ENCODE data around the gene ROBO1.

Gene ROBO1

GRCh38 chr3:78860567-78860966 lies 907.2 kb downstream of the ROBO1 start:
- no peak overlapping the region for H3K9ac ChIP-seq (ENCODE audit: low read length)
- no peaks in the 10 kb centered on the region for H3K36me3 ChIP-seq (ENCODE audit: low read length)
- no peaks in the 10 kb centered on the region for H3K27me3 ChIP-seq (ENCODE audit: low read length)
- H4K20me1 ChIP-seq (ENCODE audit: low read depth, low read length) = no peaks in the 10 kb centered on the region
- H3K9me3 ChIP-seq (ENCODE audit: insufficient read depth, low read length) = no peaks in the 10 kb centered on the region
- no peaks in the 10 kb centered on the region for H3K79me2 ChIP-seq (ENCODE audit: insufficient read depth, low read length)
- no peaks in the 10 kb centered on the region for H3F3A ChIP-seq (ENCODE audit: insufficient read depth)
- H2AFZ ChIP-seq (ENCODE audit: low read depth, low read length, severe bottlenecking) = no peak overlapping the region
- TF ChIP-seq, protein P1, sequence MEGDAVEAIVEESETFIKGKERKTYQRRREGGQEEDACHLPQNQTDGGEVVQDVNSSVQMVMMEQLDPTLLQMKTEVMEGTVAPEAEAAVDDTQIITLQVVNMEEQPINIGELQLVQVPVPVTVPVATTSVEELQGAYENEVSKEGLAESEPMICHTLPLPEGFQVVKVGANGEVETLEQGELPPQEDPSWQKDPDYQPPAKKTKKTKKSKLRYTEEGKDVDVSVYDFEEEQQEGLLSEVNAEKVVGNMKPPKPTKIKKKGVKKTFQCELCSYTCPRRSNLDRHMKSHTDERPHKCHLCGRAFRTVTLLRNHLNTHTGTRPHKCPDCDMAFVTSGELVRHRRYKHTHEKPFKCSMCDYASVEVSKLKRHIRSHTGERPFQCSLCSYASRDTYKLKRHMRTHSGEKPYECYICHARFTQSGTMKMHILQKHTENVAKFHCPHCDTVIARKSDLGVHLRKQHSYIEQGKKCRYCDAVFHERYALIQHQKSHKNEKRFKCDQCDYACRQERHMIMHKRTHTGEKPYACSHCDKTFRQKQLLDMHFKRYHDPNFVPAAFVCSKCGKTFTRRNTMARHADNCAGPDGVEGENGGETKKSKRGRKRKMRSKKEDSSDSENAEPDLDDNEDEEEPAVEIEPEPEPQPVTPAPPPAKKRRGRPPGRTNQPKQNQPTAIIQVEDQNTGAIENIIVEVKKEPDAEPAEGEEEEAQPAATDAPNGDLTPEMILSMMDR (IDR thresholded peaks at IDR 0.05; ENCODE audit: insufficient read depth, low read length, poor library complexity, severe bottlenecking) = no peak
- no peak for TF ChIP-seq EZH2phosphoT487 (conservative IDR thresholded peaks at IDR 0.05; ENCODE audit: low read length)
- H3K9me2 ChIP-seq (replicated peaks; ENCODE audit: insufficient read depth, low read length) = no peaks in the 10 kb centered on the region; the same call in 1 of the 2 replicates
- H3K4me2 ChIP-seq (ENCODE audit: low read depth, low read length, poor library complexity, severe bottlenecking) = no peak overlapping the region
- no peak overlapping the region for H3K4me3 ChIP-seq (ENCODE audit: insufficient read depth, low read length, poor library complexity, severe bottlenecking)
- H3K27ac ChIP-seq (ENCODE audit: low read depth, low read length) = no peak overlapping the region

DNA sequence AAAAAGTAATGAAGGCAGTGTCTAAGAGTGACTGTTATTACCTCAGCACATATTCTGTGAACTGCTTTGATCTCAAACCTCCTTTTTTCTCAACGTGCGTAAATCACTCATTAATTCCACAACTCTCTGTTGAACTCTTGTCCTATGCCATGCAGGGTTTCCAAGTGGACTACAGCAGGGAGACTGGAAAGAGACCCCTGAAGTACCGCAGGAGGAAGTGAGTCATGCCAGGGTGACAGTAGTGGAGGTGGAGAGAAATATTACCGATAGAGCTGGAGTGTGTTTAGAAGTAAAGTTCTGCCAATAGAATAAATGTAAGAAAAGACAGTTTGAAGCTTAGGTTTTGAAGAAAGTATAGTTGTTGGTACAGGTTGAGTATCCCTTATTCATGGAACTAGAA lies 908.9 kb downstream of the ROBO1 start:
- Histone ChIP-seq H3K36me3 (ENCODE audit: low read length) (no peaks in the 10 kb centered on the region), H3K4me3 (ENCODE audit: insufficient read depth, low read length, poor library complexity, severe bottlenecking) (no peak overlapping the region), H3K9ac (ENCODE audit: low read length) (no peak overlapping the region), H3K9me3 (ENCODE audit: insufficient read depth, low read length) (no peaks in the 10 kb centered on the region), H3K79me2 (ENCODE audit: insufficient read depth, low read length) (no peaks in the 10 kb centered on the region), H3K27ac (ENCODE audit: low read depth, low read length) (no peak overlapping the region), H3F3A (ENCODE audit: insufficient read depth) (no peaks in the 10 kb centered on the region), H2AFZ (ENCODE audit: low read depth, low read length, severe bottlenecking) (no peak overlapping the region), H3K4me2 (ENCODE audit: low read depth, low read length, poor library complexity, severe bottlenecking) (no peak overlapping the region), H3K27me3 (ENCODE audit: low read length) (no peaks in the 10 kb centered on the region), H3K9me2 (replicated peaks; ENCODE audit: insufficient read depth, low read length) (no peaks in the 10 kb centered on the region; the same call in 1 of the 2 replicates), H4K20me1 (ENCODE audit: low read depth, low read length) (no peaks in the 10 kb centered on the region)
- TF ChIP-seq, protein P1 (IDR thresholded peaks at IDR 0.05; ENCODE audit: insufficient read depth, low read length, poor library complexity, severe bottlenecking) = no peak
- TF ChIP-seq EZH2phosphoT487 (conservative IDR thresholded peaks at IDR 0.05; ENCODE audit: low read length) = no peak

DNA sequence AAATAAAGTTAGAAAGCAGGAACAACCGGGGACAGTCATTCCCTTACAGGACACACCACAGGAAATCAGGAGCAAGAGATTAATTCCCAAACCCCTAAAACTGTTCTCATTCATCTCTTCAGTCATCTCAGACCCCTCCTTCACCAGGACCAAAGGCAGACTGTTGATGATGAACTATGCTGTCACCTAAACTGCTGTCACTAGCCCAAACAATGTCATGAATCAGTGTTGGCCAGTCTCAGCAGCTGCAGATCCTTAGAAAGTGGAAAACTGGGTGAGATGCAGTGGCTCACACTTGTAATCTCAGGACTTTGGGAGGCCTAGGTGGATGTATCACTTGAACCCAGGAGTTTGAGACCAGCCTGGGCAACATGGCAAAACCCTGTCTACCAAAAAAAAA lies 909.6 kb downstream of the ROBO1 start:
- Histone ChIP-seq H3K9me2 (replicated peaks; ENCODE audit: insufficient read depth, low read length) (no peaks in the 10 kb centered on the region), H3K79me2 (ENCODE audit: insufficient read depth, low read length) (no peaks in the 10 kb centered on the region)
- TF ChIP-seq EZH2phosphoT487 (conservative IDR thresholded peaks at IDR 0.05; ENCODE audit: low read length) = no peak
- TF ChIP-seq, protein P1 (IDR thresholded peaks at IDR 0.05; ENCODE audit: insufficient read depth, low read length, poor library complexity, severe bottlenecking) = no peak

More for the DNA sequence above, 909.6 kb downstream of the ROBO1 start:
- Histone ChIP-seq H2AFZ (ENCODE audit: low read depth, low read length, severe bottlenecking) (no peak overlapping the region), H3K9ac (ENCODE audit: low read length) (no peak overlapping the region), H3K27ac (ENCODE audit: low read depth, low read length) (no peak overlapping the region), H3K4me2 (ENCODE audit: low read depth, low read length, poor library complexity, severe bottlenecking) (no peak overlapping the region), H3K9me3 (ENCODE audit: insufficient read depth, low read length) (no peaks in the 10 kb centered on the region), H3F3A (ENCODE audit: insufficient read depth) (no peaks in the 10 kb centered on the region), H3K27me3 (ENCODE audit: low read length) (no peaks in the 10 kb centered on the region), H3K36me3 (ENCODE audit: low read length) (no peaks in the 10 kb centered on the region), H4K20me1 (ENCODE audit: low read depth, low read length) (no peaks in the 10 kb centered on the region), H3K4me3 (ENCODE audit: insufficient read depth, low read length, poor library complexity, severe bottlenecking) (no peak overlapping the region)
